Upper lobe of left lung (tissue), 6 donors: Measurements from ENCODE around the gene ADGRD1. TPM values are rescaled to one million over a fixed set of nuclear protein-coding genes. Genes with fewer than 3 reads are reported as not detected.
"Not testable (repeated sequence)": the region's sequence is repeated elsewhere in the genome, so short reads cannot be mapped to it uniquely, and the experiment has no call there.

Experiments used
- ATAC-seq, 2 donors: fragments of 200-7000 bp; cut with Tn5 transposase; one replicate each; pipeline ENCODE4 v1.9.1; 2022; ENCODE audit warnings: mild to moderate bottlenecking in 2 of 2, moderate library complexity in 2 of 2; ENCODE audit not compliant: low FRiP score in 2 of 2
- DNase-seq, 2 donors: peaks; one replicate each; pipeline ENCODE4 v3.0.0-alpha.2; 2019 to 2020
- H3K27ac ChIP-seq, 4 donors: fragments of 200-600 bp; sonication (generic); one replicate each; pipeline ENCODE4 v1.5.1; 2016 to 2019
- H3K27me3 ChIP-seq, 4 donors: fragments of 200-600 bp; sonication (generic); one replicate each; pipeline ENCODE4 v1.5.1; 2017 to 2019
- H3K36me3 ChIP-seq, 4 donors: fragments of 200-600 bp; sonication (generic); one replicate each; pipeline ENCODE4 v1.5.1; 2016 to 2019
- H3K4me1 ChIP-seq, 4 donors: fragments of 200-600 bp; sonication (generic); one replicate each; pipeline ENCODE4 v1.5.1; 2018 to 2019
- H3K4me3 ChIP-seq, 4 donors: fragments of 200-600 bp; sonication (generic); one replicate each; pipeline ENCODE4 v1.5.1; 2017 to 2019; ENCODE audit warnings: mild to moderate bottlenecking in 2 of 4, moderate library complexity in 1 of 4
- H3K9me3 ChIP-seq, 4 donors: fragments of 200-600 bp; sonication (generic); one replicate each; pipeline ENCODE4 v1.5.1; 2018 to 2019
- EP300 ChIP-seq, 4 donors: sonication (generic); formaldehyde crosslinking; IDR thresholded peaks; one replicate each; pipeline ENCODE4 v1.5.1; 2017; ENCODE audit warnings: antibody characterized with exemption in 4 of 4, control low read depth in 2 of 4
- POLR2A ChIP-seq, 4 donors: fragments of 450-650 bp; IDR thresholded peaks; one replicate each; pipeline ENCODE4 v1.5.1; 2016 to 2017; ENCODE audit warnings: antibody characterized with exemption in 4 of 4, mild to moderate bottlenecking in 2 of 4
- POLR2AphosphoS5 ChIP-seq, 2 donors: sonication (generic); formaldehyde crosslinking; IDR thresholded peaks; one replicate each; pipeline ENCODE4 v1.5.1; 2017; ENCODE audit warnings: antibody characterized with exemption in 2 of 2
- WGBS, 2 donors: methylation state at CpG; one replicate each; pipeline ENCODE4 v1.1.5; 2017 to 2018; 5-methylcytosine and 5-hydroxymethylcytosine counted together
- total RNA-seq, 6 donors: library from RNA; depleted of rRNA in 4 of 6; stranded (reverse); fragments of >200 nt in 4 of 6; gene quantifications; one replicate each; pipeline versions ENCODE4 v1.1.0 to v1.2.1, GENCODE V29; 2016 to 2021
- TF ChIP-seq, protein P1 (sequence below), 6 experiments: fragments of 450-650 bp in 4 of 6; fragments of 200-600 bp in 2 of 6; sonication (generic) in 2 of 6; IDR thresholded peaks; one replicate each; pipeline ENCODE4 v1.5.1; 2016 to 2019; ENCODE audit warnings: antibody characterized with exemption in 6 of 6
- donor health status: DM: no; HTN: no; CAD: no; lungs with moderate emphysema.
- donor health status: DM: no; HTN: yes; CAD: no; lungs with severe emphysema.

Gene ADGRD1
- total RNA-seq, 6 donors from 2014 or later = 84.2 to 124 (median 94.7) TPM

GRCh38 chr12:130936561-130936960 is 17.1 kb upstream of the ADGRD1 start:
- H3K4me3 ChIP-seq = no peak overlapping the region
- WGBS, 2 donors = 85 to 90% methylated on average over 2 of the region's 2 CpGs
- H3K9me3 ChIP-seq = no peaks in the 10 kb centered on the region
- H3K4me1 ChIP-seq = peaks cover 0 to 7% (median 3%) of the 10 kb centered on the region in 4 donors
- no peaks in the 10 kb centered on the region for H3K36me3 ChIP-seq
- TF ChIP-seq POLR2AphosphoS5 (IDR thresholded peaks at IDR 0.05) (no peak), POLR2A (IDR thresholded peaks at IDR 0.05) (no peak), EP300 (IDR thresholded peaks at IDR 0.05) (no peak)
- TF ChIP-seq, protein P1, sequence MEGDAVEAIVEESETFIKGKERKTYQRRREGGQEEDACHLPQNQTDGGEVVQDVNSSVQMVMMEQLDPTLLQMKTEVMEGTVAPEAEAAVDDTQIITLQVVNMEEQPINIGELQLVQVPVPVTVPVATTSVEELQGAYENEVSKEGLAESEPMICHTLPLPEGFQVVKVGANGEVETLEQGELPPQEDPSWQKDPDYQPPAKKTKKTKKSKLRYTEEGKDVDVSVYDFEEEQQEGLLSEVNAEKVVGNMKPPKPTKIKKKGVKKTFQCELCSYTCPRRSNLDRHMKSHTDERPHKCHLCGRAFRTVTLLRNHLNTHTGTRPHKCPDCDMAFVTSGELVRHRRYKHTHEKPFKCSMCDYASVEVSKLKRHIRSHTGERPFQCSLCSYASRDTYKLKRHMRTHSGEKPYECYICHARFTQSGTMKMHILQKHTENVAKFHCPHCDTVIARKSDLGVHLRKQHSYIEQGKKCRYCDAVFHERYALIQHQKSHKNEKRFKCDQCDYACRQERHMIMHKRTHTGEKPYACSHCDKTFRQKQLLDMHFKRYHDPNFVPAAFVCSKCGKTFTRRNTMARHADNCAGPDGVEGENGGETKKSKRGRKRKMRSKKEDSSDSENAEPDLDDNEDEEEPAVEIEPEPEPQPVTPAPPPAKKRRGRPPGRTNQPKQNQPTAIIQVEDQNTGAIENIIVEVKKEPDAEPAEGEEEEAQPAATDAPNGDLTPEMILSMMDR (IDR thresholded peaks at IDR 0.05) = no peak
- no peak for ATAC-seq
- H3K27me3 ChIP-seq = no peaks in the 10 kb centered on the region
- no peak for DNase-seq
- H3K27ac ChIP-seq = no peak overlapping the region

DNA sequence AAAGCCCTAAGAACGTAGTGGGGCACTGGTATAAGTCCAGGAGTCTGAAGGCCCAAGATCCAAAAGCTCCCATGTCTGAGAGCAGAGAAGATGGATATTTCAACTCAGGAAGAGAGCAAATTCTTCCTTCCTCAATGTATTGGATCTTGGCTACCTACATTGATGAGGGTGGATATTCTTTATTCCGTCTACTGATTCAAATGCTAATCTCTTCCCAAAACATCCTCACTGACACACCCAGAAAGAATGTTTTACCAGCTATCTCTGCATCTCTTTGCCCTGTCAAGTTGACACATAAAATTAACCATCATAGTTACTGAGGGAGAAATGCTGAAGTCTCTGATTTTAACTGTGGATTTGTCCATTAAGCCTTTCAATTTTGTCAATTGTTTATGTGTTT is 16.6 kb upstream of the ADGRD1 start:
- no peak for DNase-seq
- peaks cover 0 to 7% (median 3%) of the 10 kb centered on the region in 4 donors for H3K4me1 ChIP-seq
- no peaks in the 10 kb centered on the region for H3K9me3 ChIP-seq
- H3K36me3 ChIP-seq = no peaks in the 10 kb centered on the region
- no peaks in the 10 kb centered on the region for H3K27me3 ChIP-seq
- 81 to 86% methylated on average over 2 of the region's 2 CpGs for WGBS, 2 donors
- no peak for ATAC-seq
- TF ChIP-seq POLR2AphosphoS5 (IDR thresholded peaks at IDR 0.05) (no peak), EP300 (IDR thresholded peaks at IDR 0.05) (no peak), POLR2A (IDR thresholded peaks at IDR 0.05) (no peak)
- TF ChIP-seq, protein P1 (IDR thresholded peaks at IDR 0.05) = no peak
- no peak overlapping the region for H3K4me3 ChIP-seq
- H3K27ac ChIP-seq = no peak overlapping the region

DNA sequence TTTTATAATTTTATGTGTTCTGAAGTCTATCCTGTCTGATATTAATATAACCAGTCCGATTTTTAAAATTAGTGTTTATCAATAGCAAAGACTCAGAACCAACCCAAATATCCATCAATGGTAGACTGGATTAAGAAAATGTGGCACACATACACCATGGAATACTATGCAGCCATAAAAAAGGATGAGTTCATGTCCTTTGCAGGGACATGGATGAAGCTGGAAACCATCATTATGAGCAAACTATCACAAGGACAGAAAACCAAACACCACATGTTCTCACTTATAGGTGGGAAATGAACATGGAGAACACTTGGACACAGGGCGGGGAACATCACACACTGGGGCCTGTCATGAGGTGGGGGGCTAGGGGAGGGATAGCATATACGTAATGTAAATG is 16.2 kb upstream of the ADGRD1 start:
- not testable (repeated sequence) for H3K4me3 ChIP-seq, ATAC-seq

DNA sequence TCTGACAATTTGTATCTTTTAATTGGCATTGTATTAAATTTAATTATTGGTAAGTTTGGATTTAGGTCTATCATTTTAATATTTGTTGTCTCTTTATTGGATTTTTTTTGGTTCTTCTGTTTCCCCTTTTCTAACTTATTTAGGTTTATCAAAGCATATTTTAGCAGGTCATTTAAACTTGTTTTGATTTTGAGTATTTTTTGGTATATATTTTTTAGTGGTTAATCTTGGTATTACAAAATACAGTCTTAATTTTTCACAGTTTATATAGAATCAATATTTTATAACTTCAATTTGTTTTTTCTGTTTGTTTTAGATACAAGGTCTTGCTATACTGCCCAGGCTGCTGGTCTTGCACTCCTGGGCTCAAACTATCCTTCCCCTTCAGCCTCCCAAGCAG is 15.5 kb upstream of the ADGRD1 start:
- H3K9me3 ChIP-seq = no peaks in the 10 kb centered on the region
- no peaks in the 10 kb centered on the region for H3K27me3 ChIP-seq
- TF ChIP-seq EP300 (IDR thresholded peaks at IDR 0.05) (no peak), POLR2AphosphoS5 (IDR thresholded peaks at IDR 0.05) (no peak), POLR2A (IDR thresholded peaks at IDR 0.05) (no peak)
- H3K4me3 ChIP-seq = no peak overlapping the region
- no peaks in the 10 kb centered on the region for H3K4me1 ChIP-seq
- ATAC-seq (no peak), DNase-seq (no peak)
- H3K36me3 ChIP-seq = no peaks in the 10 kb centered on the region
- H3K27ac ChIP-seq = no peak overlapping the region

More for the DNA sequence above, 16.2 kb upstream of the ADGRD1 start:
- not testable (repeated sequence) for H3K36me3 ChIP-seq, DNase-seq, H3K27ac ChIP-seq, H3K27me3 ChIP-seq, H3K9me3 ChIP-seq, H3K4me1 ChIP-seq
- 89 to 94% methylated on average over 3 of the region's 3 CpGs for WGBS, 2 donors

DNA sequence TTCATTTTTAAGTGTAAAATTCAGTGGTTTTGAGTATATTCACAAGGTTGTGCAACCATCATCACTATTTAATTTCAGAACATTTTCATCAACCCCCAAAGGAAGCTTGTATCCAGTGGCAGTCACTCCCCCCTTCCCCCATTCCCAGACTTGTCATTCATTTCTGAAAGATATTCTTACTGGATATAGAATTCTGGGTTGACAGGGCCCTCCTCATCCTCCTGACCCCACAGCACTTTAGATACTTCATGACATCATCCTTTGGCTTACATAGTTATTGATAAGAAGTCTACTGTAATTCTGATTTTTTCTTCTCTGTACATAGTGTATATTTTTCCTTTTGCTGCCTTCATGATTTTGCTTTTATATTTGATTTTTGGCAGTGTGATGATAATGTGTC is 8.8 kb upstream of the ADGRD1 start:
- no peak for ATAC-seq
- TF ChIP-seq EP300 (IDR thresholded peaks at IDR 0.05) = no peak
- TF ChIP-seq, protein P1 (IDR thresholded peaks at IDR 0.05) = no peak
- TF ChIP-seq POLR2A (IDR thresholded peaks at IDR 0.05) = no peak
- TF ChIP-seq POLR2AphosphoS5 (IDR thresholded peaks at IDR 0.05) = no peak

GRCh38 chr12:130945786-130946492 is 7.8 kb upstream of the ADGRD1 start:
- peaks cover 5 to 7% (median 7%) of the 10 kb centered on the region in 4 donors for H3K4me1 ChIP-seq
- H3K27me3 ChIP-seq = no peaks in the 10 kb centered on the region
- peak overlapping the region in 1 of 4 donors; percentile 74 for H3K27ac ChIP-seq
- DNase-seq (no peak), ATAC-seq (peak; percentile 53 to 89)
- H3K4me3 ChIP-seq = no peak overlapping the region
- peaks cover 0 to 6% (median 2%) of the 10 kb centered on the region in 4 donors for H3K9me3 ChIP-seq
- H3K36me3 ChIP-seq = no peaks in the 10 kb centered on the region
- no peak for TF ChIP-seq POLR2A (IDR thresholded peaks at IDR 0.05)
- TF ChIP-seq, protein P1 (IDR thresholded peaks at IDR 0.05) = no peak
- TF ChIP-seq POLR2AphosphoS5 (IDR thresholded peaks at IDR 0.05) = no peak
- no peak for TF ChIP-seq EP300 (IDR thresholded peaks at IDR 0.05)
- WGBS, 2 donors = 67 to 73% methylated on average over 7 of the region's 7 CpGs

More for the DNA sequence above, 8.8 kb upstream of the ADGRD1 start:
- no peak for DNase-seq
- Histone ChIP-seq H3K9me3 (peaks cover 0 to 6% (median 2%) of the 10 kb centered on the region in 4 donors), H3K27ac (no peak overlapping the region), H3K27me3 (no peaks in the 10 kb centered on the region), H3K4me3 (no peak overlapping the region), H3K36me3 (no peaks in the 10 kb centered on the region), H3K4me1 (peaks cover 5 to 7% (median 7%) of the 10 kb centered on the region in 4 donors)
